SJSA1 (cell line): ENCODE data around the gene PRKRIP1. TPM values are rescaled to one million over a fixed set of nuclear protein-coding genes. Genes with fewer than 3 reads are reported as not detected.
"Not testable (repeated sequence)": the region's sequence is repeated elsewhere in the genome, so short reads cannot be mapped to it uniquely, and the experiment has no call there.

Experiments used
- DNase-seq, 2 experiments: peaks; one replicate each; pipeline ENCODE4 v3.0.0-alpha.2; 2015 to 2020; ENCODE audit warnings: low spot score in 2 of 2, low read depth in 1 of 2
- H3K27ac ChIP-seq: fragments of 250-450 bp; sonication (Bioruptor Pico); 2 replicates; pipeline ENCODE4 v1.5.1; 2020; ENCODE audit warnings: mild to moderate bottlenecking, moderate library complexity
- H3K27me3 ChIP-seq: fragments of 250-450 bp; sonication (Bioruptor Pico); replicated peaks from 2 replicates; pipeline ENCODE4 v1.5.1; 2020; ENCODE audit warnings: mild to moderate bottlenecking, moderate library complexity
- H3K36me3 ChIP-seq: fragments of 250-450 bp; sonication (Bioruptor Pico); 2 replicates; pipeline ENCODE4 v1.5.1; 2020; ENCODE audit warnings: mild to moderate bottlenecking
- H3K4me1 ChIP-seq: fragments of 250-450 bp; sonication (Bioruptor Pico); replicated peaks from 2 replicates; pipeline ENCODE4 v1.6.1; 2021; ENCODE audit warnings: mild to moderate bottlenecking
- H3K4me3 ChIP-seq: fragments of 250-450 bp; sonication (Bioruptor Pico); 2 replicates; pipeline ENCODE4 v1.5.1; 2020; ENCODE audit warnings: mild to moderate bottlenecking
- H3K9me3 ChIP-seq: fragments of 250-450 bp; sonication (Bioruptor Pico); replicated peaks from 2 replicates; pipeline ENCODE4 v1.5.1; 2020; ENCODE audit warnings: mild to moderate bottlenecking
- total RNA-seq: library from RNA; depleted of rRNA; stranded (reverse); fragments of >200 nt; shearing (Covaris generic); gene quantifications from 2 replicates; pipeline ENCODE4 v1.2.3, GENCODE V29; 2014

The PRKRIP1 gene
- total RNA-seq, 1 experiment from 2014 or later, result 29.6 TPM

DNA sequence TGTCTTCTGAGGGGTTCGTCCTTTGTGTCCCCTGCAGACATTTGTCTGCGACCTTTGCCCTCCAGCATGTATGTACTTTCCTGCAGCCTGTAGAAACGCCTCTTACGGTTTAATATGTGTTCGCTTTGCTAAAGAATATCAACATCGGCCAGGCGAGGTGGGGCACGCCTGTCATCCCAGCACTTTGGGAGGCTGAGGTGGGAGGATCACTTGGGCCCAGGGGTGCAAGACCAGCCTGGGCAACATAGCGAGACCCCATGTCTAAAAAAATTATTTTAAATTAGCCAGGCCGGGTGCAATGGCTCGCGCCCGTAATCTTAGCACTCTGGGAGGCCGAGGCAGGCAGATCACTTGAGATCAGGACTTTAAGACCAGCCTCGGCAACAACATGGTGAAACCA lies 53.0 kb downstream of the PRKRIP1 start:
- Histone ChIP-seq H3K4me1 (peaks cover 22% of the 10 kb centered on the region), H3K36me3 (peaks cover 19% of the 10 kb centered on the region), H3K27ac (no peak overlapping the region), H3K27me3 (no peaks in the 10 kb centered on the region), H3K4me3 (no peak overlapping the region), H3K9me3 (no peaks in the 10 kb centered on the region)
- no peak for DNase-seq

GRCh38 chr7:102450242-102450641 lies 54.1 kb downstream of the PRKRIP1 start:
- Histone ChIP-seq H3K4me3 (no peak overlapping the region), H3K27me3 (no peaks in the 10 kb centered on the region), H3K27ac (no peak overlapping the region), H3K36me3 (peaks cover 21% of the 10 kb centered on the region), H3K4me1 (peaks cover 22% of the 10 kb centered on the region), H3K9me3 (no peaks in the 10 kb centered on the region)
- no peak for DNase-seq

DNA sequence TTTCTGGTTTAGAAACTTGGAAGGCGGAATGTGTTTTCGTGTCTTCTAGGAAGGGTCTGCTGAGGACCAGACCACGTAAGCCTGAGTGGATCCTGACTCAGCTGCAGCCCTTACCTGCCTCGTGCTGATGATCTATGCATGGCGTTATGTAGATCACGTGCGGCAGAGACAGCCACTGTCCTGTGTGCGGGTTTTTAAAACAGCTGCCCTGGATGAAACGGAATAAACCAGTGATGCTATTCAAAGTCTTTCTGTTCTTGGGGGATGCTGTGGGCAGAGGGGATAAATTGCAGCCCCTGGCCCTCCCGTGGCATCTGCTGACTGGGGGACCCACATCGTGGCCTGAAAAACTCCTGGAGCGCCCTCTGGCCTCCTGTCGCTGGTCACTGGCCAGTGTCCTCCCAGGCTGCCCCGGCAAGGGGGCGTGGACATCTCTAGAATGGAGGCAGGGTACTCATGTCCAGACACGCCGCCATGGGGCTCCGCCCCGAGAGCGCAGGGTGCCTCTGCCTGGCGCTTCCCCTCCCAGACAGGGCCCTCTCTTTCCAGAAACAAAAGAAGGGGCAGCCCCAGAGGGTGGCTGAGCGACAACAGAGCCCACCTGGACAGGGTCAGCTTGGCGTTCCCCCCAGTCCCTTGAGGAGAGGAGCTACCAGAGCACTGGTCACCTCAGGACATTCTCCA lies 55.4 kb downstream of the PRKRIP1 start:
- no peak for DNase-seq
- Histone ChIP-seq H3K36me3 (peaks cover 28% of the 10 kb centered on the region), H3K9me3 (no peaks in the 10 kb centered on the region), H3K4me3 (no peak overlapping the region), H3K27ac (no peak overlapping the region), H3K27me3 (no peaks in the 10 kb centered on the region), H3K4me1 (peaks cover 22% of the 10 kb centered on the region)

DNA sequence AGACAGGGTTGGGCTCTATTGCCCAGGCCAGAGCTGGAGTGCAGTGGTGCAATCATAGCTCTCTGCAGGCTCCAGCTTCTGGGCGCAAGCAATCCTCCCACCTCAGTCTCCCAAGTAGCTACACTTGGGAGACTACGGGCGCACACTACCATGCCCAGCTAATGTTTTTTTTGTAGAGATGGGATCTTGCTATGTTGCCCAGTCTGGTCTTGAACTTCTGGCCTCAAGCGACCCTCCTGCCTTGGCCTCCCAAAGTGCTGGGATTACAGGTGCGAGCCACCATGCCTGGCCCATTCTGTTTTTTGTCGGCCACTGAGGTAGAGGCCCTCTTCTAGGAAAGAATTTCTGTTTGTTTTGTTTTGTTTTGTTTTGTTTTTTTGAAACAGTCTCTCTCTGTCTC lies 56.3 kb downstream of the PRKRIP1 start:
- Histone ChIP-seq H3K4me3 (no peak overlapping the region), H3K36me3 (peaks cover 27% of the 10 kb centered on the region), H3K27me3 (no peaks in the 10 kb centered on the region), H3K27ac (no peak overlapping the region), H3K9me3 (no peaks in the 10 kb centered on the region), H3K4me1 (peaks cover 13% of the 10 kb centered on the region)
- no peak for DNase-seq

DNA sequence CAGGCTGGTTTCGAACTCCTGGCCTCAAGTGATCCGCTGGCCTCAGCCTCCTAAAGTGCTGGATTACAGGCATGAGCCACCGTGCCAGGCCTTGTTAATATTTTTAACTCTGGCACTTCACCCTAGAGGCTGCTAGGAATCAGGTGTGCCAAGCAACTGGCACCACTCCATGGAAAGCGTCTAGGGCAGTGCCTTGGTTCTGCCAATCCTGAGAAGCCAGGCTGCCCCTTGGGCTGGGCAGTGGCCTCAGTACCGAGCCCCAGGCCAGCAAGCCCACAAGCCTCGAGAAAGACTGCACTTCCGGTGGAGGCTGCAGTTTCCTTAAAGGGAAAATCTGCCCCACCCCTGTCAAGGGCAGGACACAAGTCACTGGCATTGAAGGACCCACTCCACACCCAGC lies 57.2 kb downstream of the PRKRIP1 start:
- Histone ChIP-seq H3K4me3 (no peak overlapping the region), H3K27ac (no peak overlapping the region), H3K27me3 (no peaks in the 10 kb centered on the region), H3K9me3 (no peaks in the 10 kb centered on the region), H3K36me3 (peaks cover 35% of the 10 kb centered on the region), H3K4me1 (peaks cover 5% of the 10 kb centered on the region)
- no peak for DNase-seq

- no peaks in the 10 kb centered on the region for H3K4me1 ChIP-seq
- H3K27me3 ChIP-seq, result no peaks in the 10 kb centered on the region
- H3K4me3 ChIP-seq, result no peak overlapping the region
- no peak overlapping the region for H3K27ac ChIP-seq
- H3K36me3 ChIP-seq, result peaks cover 39% of the 10 kb centered on the region
- no peaks in the 10 kb centered on the region for H3K9me3 ChIP-seq
- no peak for DNase-seq
Observed at GRCh38 chr7:102454468-102454867, 58.3 kb downstream of the PRKRIP1 start.

GRCh38 chr7:102454932-102455331 lies 58.8 kb downstream of the PRKRIP1 start:
- H3K4me3 ChIP-seq, H3K27me3 ChIP-seq, H3K4me1 ChIP-seq, DNase-seq, H3K9me3 ChIP-seq, H3K27ac ChIP-seq: not testable (repeated sequence)
- peaks cover 40% of the 10 kb centered on the region for H3K36me3 ChIP-seq

DNA sequence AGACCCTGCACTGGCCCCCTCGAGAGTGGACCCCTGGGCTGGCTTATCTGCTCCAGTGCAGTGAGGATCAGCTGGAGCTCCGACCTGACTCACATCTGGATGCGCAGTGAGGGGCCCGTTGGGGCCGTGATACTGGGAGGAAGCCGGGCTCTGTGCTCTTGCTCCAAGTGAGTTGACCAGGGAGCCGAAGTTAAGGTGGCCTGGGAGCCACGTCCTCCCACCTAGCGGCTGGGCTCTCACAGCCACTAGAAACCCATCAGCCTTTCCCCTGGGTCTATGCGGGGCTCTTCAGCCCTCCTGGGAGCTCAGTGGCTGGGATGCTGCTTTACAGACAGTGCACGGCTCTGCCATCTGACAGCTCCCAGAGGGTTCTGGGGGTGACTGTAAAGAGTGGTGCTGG lies 59.4 kb downstream of the PRKRIP1 start:
- Histone ChIP-seq H3K9me3 (no peaks in the 10 kb centered on the region), H3K36me3 (peaks cover 40% of the 10 kb centered on the region), H3K4me3 (no peak overlapping the region), H3K27me3 (no peaks in the 10 kb centered on the region), H3K27ac (no peak overlapping the region), H3K4me1 (no peaks in the 10 kb centered on the region)
- DNase-seq, result no peak

GRCh38 chr7:102456327-102456726 lies 60.2 kb downstream of the PRKRIP1 start:
- peaks cover 40% of the 10 kb centered on the region for H3K36me3 ChIP-seq
- no peak overlapping the region for H3K27ac ChIP-seq
- no peak for DNase-seq
- H3K9me3 ChIP-seq, result no peaks in the 10 kb centered on the region
- H3K4me1 ChIP-seq, result no peaks in the 10 kb centered on the region
- no peaks in the 10 kb centered on the region for H3K27me3 ChIP-seq
- H3K4me3 ChIP-seq, result no peak overlapping the region

DNA sequence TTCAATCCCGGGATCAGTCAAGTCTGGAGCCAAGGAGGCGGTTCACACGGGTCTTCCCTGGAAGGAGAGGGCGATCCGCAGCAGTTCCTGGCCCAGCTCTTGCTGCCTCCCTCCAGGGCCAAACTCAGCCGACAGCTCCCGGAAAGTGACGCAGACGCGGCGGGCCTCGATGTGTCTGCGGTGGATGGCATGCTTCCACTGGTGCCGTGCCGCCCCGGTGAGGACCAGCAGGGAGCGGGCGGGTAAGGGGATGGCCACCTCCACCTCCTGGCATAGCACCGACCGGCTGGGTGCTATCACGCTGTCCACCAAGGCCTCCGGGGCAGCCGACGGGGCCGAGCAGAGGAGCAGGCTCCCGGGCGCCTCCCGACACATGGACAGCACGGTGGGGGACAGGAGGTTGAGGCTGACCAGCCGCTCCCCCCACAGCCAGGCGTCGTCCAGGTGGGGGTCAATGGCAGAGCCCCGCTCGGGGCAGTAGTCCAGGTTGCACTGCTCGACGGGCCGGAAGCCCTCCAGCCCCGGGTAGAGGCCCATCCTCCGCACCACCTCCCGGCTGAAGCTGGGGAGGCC lies 61.3 kb downstream of the PRKRIP1 start:
- Histone ChIP-seq H3K4me1 (no peaks in the 10 kb centered on the region), H3K4me3 (no peak overlapping the region), H3K9me3 (no peaks in the 10 kb centered on the region), H3K27ac (no peak overlapping the region), H3K36me3 (peaks cover 40% of the 10 kb centered on the region), H3K27me3 (no peaks in the 10 kb centered on the region)
- no peak for DNase-seq

GRCh38 chr7:102459221-102459844 lies 63.2 kb downstream of the PRKRIP1 start:
- no peak overlapping the region for H3K4me3 ChIP-seq
- H3K4me1 ChIP-seq, result peaks cover 7% of the 10 kb centered on the region
- H3K27ac ChIP-seq, result no peak overlapping the region
- no peak for DNase-seq
- H3K27me3 ChIP-seq, result no peaks in the 10 kb centered on the region
- no peaks in the 10 kb centered on the region for H3K9me3 ChIP-seq
- peaks cover 44% of the 10 kb centered on the region for H3K36me3 ChIP-seq

- H3K36me3 ChIP-seq, result peaks cover 44% of the 10 kb centered on the region
- H3K27me3 ChIP-seq, result no peaks in the 10 kb centered on the region
- H3K27ac ChIP-seq, result no peak overlapping the region
- 0 out of 2 replicates have a peak, but pooled peaks cover 2% of the 10 kb centered on the region for H3K9me3 ChIP-seq
- DNase-seq, result no peak
- no peak overlapping the region for H3K4me3 ChIP-seq
- peaks cover 7% of the 10 kb centered on the region for H3K4me1 ChIP-seq
Observed at GRCh38 chr7:102460467-102460866, 64.3 kb downstream of the PRKRIP1 start.

GRCh38 chr7:102463841-102464576 lies 67.8 kb downstream of the PRKRIP1 start:
- Histone ChIP-seq H3K27me3 (no peaks in the 10 kb centered on the region), H3K4me3 (peak overlapping the region; percentile 88), H3K4me1 (peaks cover 16% of the 10 kb centered on the region), H3K36me3 (peaks cover 42% of the 10 kb centered on the region), H3K9me3 (0 out of 2 replicates have a peak, but pooled peaks cover 2% of the 10 kb centered on the region), H3K27ac (peak overlapping the region; percentile 45)
- DNase-seq, result no peak
